NCI-H748 (cell line): Measurements from ENCODE around the gene SLC51B.
"Not testable (repeated sequence)": the region's sequence is repeated elsewhere in the genome, so short reads cannot be mapped to it uniquely, and the experiment has no call there.

Experiments
- DNase-seq: peaks from one replicate; lab custom pipeline; 2025; ENCODE audit not compliant: unreplicated experiment; lab: John Stamatoyannopoulos, UW

The SLC51B gene

GRCh38 chr15:65082303-65082953, 37.2 kb downstream of the SLC51B start:
- DNase-seq = no peak

DNA sequence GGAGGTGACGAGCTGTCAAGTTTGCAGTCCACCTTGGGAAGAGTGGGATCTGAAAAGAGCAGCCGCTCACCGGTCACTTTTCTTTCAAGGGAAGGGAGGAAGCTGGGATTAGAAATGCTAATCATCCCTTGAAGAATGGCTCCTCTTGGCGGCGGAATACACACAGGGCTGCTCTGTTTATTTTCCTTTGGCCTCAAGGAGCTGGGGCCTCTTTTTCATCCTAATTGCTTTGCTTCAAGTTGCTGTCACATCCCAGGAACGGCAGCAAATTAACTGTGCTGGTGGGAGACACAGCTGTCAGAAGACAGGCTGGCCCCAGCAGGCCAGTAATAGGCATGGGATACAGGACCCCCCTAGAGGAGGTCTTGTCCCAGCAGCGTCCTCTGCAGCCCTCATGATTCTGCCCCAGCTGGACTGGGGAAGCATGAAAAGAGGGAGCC, 38.1 kb downstream of the SLC51B start:
- DNase-seq = no peak

GRCh38 chr15:65084500-65085206, 39.5 kb downstream of the SLC51B start:
- no peak for DNase-seq

DNA sequence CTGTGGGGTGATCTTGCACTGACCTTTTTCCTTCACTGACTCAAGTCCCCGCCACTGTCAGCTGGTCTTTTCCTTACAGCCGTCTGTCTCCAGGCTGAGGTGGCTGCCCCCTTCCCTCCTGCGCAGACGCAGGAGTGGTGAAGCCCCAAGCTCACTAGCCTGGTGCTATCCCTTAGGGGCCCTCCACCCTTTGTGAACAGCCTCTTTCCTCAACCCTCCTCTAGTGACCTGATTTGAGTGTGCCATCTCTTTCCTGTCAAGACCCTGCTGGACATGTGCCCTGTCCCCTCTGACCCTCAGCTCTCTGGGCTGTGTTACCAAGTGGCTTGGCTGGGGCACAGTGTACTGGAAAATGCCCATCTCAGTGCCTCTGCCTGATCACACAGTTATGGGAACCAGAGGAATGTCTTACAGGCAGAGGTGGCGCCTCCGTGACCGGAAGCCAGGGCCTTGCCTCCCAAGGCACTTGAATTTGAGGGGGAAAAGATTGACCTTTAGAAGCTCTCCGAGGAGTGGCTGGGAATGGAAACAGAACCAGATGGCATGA, 40.1 kb downstream of the SLC51B start:
- no peak for DNase-seq

- peak; percentile 25 for DNase-seq
Measured at GRCh38 chr15:65085990-65086679, 40.9 kb downstream of the SLC51B start.

DNA sequence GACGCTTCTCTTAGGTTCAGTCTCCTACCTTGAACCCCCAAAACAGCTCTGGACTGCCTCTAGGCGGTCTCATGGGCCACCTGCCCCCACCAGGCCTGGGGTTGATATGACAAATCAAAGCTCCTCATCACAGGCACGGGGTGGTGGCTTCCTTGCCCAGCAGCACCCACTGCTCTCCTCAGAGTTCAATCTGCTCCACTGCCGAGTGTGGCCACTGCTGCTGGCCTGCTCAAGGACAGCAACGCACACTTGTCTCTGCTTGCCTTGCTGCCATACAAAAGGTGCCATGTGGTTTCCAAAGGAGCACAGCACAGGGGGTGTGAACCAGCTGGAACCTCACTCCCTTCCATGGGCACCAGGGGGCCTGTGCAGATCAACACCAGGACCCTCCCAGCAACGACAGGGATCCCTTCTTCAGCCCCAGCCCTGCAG, 41.5 kb downstream of the SLC51B start:
- no peak for DNase-seq

DNA sequence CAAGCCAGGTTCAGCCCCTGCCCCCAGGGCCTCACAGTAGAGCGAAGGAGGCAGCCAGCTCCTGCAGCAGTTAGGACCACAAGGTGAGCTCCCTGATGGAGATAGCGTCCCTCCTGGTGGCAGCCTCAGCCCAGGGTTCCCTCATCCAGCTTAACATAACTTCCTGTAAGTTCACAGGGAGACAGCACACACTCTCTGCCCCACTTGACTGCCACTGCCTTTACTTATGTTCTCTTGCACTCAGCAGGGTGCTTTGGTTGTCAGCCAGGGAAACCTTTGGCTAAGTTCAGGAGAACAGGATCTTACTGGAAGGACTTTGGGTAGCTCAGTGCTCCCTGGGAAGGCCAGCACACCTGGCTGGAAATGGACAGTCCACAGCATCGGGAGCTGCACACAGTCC, 42.2 kb downstream of the SLC51B start:
- no peak for DNase-seq

GRCh38 chr15:65087873-65088642, 42.9 kb downstream of the SLC51B start:
- DNase-seq = no peak

GRCh38 chr15:65088643-65089021, 43.4 kb downstream of the SLC51B start:
- no peak for DNase-seq

DNA sequence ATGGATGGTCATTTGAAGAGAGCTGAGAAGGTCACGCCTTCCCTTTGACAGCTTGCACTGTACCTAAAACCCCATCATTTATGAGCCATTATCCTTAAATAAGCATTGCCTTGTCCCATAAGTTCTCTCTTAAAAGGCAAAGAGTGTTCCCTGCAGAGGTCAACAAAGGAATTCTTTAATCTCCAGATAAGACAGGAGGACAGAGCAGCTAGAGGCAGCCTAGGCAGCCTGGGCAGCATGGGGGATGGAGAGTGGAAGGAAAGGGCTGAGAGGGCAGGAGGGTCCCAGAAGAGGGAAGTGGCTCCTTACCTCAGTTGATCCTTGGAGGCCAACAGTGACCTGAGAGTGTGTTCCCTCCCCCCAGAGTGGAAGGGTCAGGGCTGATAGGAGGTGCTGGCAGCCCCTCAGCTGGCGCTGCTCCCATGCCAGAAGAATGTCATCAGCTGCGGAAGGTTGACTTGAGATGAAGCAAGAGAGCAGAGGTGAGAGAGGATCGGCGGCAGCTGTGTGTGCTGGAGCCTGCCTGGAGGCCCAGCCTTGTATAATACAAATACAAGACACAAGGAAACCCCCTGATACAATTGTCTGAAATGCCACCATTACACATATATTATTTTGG, 44.1 kb downstream of the SLC51B start:
- DNase-seq = no peak

DNA sequence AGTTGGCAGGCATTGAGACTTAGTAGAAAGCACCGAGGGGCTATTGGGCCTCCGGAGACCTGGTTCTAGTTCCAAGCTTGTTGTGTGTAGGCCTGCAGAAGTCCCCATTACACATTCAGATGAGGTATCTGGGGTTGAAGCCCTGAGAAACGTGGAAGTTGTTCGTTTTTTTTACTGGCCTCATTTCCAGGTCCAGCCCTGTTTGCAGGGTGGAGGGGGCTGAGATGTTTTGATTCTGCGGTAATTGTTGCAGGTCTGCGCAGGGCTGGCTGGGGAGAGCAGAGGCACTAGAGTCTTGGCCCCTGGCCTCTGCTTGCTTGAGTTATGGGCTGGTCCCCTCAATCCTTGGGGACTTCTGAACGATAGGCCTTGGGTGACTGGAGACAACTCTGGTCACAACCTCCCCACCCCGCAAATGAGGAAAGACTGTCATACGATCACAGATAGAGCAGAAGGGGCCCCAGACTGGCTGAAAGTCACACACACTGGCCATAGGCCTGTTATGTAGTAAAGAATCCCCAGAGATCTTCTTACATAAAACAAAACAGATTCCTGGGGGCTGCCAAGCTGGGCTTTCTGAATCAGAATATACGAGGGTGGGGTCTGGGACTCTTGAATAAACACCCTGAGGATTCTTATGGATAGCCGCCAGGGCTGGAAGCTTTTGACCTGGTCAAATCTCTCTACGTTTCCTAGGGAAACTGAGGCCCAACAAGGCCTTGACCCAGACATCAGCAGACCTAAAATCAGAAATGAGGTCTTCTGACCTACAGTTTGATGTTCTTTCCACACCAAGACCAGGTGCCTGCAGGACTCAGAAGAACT, 47.0 kb downstream of the SLC51B start:
- DNase-seq = no peak

DNA sequence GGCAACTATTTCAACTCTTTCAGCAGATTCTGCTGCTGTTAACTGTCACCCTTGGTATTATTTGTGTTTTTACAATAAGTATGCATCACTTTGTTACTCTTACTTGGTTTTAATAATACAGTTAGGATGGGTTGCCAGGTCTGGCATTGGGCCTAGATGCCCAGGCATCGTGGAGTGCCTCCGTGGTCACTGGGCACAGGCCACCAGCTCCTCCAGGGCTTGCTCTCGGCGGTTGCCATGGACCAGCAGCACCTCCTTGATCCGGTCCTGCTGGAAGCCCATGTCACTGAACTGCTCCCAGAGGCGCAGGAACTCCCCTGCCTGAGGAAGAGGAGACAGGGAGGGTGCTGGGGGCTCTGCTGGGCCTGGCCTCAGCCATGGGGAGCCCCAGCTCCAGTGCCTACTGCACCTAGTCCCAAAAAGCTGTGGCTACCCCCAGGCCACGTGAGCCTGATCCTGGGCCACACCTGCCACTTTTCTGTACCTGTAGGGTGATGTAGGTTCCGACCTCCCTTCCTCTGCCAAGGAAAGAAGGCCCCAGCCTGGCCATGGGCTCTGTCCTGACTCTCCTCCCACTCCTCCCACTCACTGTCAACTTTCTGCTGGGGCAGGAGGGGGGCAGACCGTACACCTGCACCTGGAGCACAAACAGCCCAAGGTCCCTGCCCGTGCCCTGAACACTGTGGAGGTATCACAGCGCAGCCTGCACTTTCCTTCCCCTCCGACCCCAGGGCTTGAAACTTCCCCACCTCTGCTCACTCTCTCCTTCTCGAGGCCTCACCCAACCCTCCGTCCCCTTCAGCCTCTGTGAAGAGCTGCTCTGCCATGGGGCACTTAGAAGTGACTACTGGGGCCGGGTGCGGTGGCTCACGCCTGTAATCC, 48.0 kb downstream of the SLC51B start:
- DNase-seq = no peak

DNA sequence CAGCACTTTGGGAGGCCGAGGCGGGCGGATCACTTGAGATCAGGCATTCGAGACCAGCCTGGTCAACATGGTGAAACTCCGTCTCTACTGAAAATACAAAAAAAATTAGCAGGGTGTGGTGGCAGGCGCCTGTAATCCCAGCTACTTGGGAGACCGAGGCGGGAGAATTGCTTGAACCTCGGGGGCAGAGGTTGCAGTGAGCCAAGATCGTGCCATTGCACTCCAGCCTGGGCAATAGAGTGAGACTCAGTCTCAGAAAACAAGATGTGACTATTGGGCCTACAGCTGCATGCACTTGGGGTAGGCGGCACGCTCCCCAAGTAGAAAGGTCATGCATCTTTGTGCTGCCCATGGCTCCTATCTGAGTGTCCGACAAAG, 48.6 kb downstream of the SLC51B start:
- not testable (repeated sequence) for DNase-seq

DNA sequence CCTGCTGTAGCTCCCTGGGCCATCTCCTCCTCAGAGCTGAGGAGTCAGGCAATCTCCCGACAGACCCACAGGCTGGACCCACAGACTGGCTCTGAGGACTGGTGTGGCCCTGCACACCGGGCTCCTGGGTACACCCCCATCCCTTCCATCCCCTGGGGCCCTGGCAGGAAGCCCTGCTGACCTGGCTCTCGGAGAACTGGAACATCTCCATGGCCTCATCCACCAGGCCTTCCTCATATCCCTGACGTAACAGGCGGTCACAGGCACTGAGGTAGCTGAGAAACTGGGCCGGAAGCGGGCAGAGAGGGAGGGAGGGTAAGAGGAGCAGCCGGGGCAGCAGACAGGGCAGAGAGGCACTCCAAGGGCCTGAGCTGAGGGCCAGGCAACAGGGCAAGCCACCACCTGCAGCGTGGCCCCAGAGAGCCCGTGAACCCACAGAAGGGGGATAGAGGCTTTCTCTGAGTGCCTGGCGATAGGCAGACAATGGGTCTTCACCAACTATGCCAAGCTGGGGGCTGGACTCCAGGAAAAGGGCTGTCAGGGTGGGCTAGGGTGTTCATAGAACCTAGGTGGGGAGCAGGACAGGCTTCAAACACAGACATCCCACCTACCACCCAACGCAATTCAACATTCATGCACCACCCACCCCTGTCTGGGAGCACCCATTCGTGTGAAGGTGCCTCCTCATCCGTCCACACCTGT, 49.3 kb downstream of the SLC51B start:
- no peak for DNase-seq

DNA sequence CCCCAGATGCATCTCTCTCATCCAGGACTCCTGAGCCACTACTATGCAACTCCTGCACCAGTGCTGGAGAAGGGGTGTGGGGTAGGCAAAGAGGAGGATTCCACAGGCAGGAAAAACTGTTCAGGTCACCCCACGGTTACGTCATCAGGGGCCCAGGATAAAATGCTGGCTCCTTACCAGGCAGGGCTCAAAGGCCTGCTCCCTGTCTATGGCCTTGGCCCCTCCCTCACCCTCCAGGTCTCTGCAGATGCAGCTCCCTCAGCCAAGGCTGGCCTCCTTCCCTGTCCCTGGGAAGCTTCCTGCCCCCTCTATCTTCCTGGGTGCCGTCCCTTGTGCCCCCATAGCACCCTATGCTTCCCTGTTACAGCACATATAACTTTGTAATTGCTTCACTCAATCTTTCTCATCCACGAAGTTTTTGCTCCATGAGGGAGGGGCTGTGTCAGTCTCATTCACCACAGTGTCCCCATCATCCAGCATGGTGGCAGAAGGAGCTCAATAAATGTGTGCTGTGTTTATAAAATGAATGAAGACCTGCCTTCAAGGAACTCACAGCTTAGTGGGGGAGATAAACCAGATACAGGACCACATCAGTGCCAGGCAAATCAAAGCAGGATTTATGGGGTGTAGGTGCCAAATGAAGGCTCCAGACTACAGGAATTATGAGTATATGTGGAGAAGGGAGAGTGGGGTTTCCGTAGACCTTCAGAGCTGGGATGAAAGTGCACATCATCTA, 50.0 kb downstream of the SLC51B start:
- no peak for DNase-seq

DNA sequence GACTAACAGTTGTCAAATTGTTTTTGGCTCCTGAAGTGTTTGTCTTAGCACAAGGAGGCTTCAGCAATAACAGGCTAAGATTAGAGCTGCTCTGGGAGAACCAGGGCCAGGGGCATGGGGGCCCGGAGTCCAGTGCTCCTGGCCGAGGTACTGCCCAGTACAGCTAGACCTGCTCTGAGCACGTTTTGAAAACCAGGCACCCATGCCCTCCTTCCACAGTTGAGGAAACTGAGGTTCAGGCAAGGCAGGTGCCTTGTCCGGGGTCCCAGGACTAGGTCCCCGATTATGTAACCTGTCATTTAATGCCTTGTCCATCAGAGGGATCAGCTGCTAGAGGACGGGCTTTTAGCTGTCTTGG, 50.5 kb downstream of the SLC51B start:
- no peak for DNase-seq

- no peak for DNase-seq
Measured at GRCh38 chr15:65096481-65097385, 51.5 kb downstream of the SLC51B start.
